ENCODE results near the gene ATP6V1A.
A peak's percentile ranks its signal among the peaks of the same experiment; 100 is the strongest.
"Not testable (repeated sequence)": the region's sequence is repeated elsewhere in the genome, so short reads cannot be mapped to it uniquely, and the experiment has no call there.

ATP6V1A gene

DNA sequence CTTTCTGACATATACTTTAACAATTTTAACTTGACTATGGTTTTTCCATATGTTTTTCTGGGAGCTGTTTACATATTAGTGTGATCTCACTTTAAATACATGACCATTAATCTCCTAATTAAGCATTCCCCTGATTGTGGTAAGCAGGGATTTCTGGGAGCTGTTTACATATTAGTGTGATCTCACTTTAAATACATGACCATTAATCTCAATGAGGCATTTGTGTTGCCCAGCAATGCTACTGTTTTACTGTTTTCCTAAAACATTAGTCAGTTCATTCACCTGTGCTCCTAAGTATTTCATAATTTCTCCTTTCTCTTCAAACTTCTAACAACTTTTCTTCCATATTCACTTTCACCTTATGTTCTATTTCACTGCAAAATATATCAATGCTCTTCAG lies 88.1 kb downstream of the ATP6V1A start:
- H3K36me3 ChIP-seq (ENCODE audit: control insufficient read depth, low read depth, low read length): no peaks in the 10 kb centered on the region
- H3K27ac ChIP-seq (ENCODE audit: low read length): no peak overlapping the region
- H3K4me1 ChIP-seq (ENCODE audit: control insufficient read depth, low read depth, low read length): peaks cover 11% of the 10 kb centered on the region

DNA sequence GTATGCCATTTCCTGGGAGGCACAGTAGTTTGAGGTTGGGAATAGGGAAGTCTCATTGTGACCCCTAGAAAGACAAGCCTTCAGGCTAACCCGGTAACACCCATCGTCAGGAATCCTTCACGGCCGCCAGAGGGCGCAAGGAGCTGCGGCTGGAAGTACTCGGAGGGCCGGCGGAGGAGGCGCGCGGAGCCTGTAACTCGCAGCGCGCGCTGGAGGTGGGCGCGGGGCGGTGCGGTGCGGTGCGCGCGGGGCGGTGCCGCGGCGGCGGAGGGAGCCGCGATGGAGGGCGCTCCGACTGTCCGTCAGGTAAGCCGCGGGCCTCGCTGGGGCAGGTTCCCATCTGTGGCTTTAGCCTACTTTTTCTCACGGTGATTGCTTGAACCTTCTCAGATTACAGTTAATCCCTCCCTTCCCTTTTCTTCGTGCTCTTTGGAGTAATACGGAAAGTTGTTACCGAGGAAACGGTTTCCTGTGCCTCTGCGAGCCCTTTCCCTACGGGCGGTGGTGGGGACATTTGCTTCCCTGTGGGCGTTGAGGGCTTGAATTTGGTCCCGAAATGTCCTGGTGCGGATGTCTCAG lies 91.9 kb downstream of the ATP6V1A start, which contains the start of gene GRAMD1C:
Gene GRAMD1C (plus strand): TSS at position 158 of the 579 bp plus-strand sequence. CDS start 122 bp downstream, at position 280.
- Histone ChIP-seq H3K4me1 (ENCODE audit: control insufficient read depth, low read depth, low read length) (peaks cover 5% of the 10 kb centered on the region), H3K9me3 (ENCODE audit: control insufficient read depth, low read depth, low read length) (no peaks in the 10 kb centered on the region), H3K36me3 (ENCODE audit: control insufficient read depth, low read depth, low read length) (no peaks in the 10 kb centered on the region), H3K27me3 (ENCODE audit: control insufficient read depth, insufficient read depth, low read length) (peaks cover 9% of the 10 kb centered on the region), H3K9ac (ENCODE audit: low read length) (peak within 1 kb of the TSS; percentile 68), H3K27ac (ENCODE audit: low read length) (no peak within 1 kb of the TSS), H3K4me3 (ENCODE audit: low read length) (peak within 1 kb of the TSS; percentile 77)

More for the DNA sequence above, 88.1 kb downstream of the ATP6V1A start:
- Histone ChIP-seq H3K4me3 (ENCODE audit: low read length) (no peak overlapping the region), H3K9me3 (ENCODE audit: control insufficient read depth, low read depth, low read length) (no peaks in the 10 kb centered on the region), H3K9ac (ENCODE audit: low read length) (no peak overlapping the region), H3K27me3 (ENCODE audit: control insufficient read depth, insufficient read depth, low read length) (peaks cover 9% of the 10 kb centered on the region)

DNA sequence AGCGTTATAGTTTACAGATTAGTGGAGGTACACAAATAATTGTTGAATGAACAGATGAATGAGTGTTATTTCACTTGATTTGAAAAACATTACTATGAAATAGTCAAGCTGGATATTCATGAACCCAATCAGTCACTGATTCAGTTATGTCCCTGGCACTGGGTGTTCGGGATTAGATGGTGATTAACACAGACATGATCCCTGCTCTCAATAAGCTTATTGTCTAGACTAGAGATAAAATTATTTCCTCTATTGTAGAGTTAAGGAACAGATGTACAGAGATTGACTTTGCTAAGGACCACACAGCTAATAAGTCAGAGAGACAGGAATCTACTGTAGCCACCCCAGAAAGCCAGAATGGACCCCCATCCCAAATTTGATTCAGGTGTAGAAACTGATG lies 92.7 kb downstream of the ATP6V1A start:
- peaks cover 9% of the 10 kb centered on the region for H3K27me3 ChIP-seq (ENCODE audit: control insufficient read depth, insufficient read depth, low read length)
- peak overlapping the region; percentile 77 for H3K4me3 ChIP-seq (ENCODE audit: low read length)
- no peaks in the 10 kb centered on the region for H3K9me3 ChIP-seq (ENCODE audit: control insufficient read depth, low read depth, low read length)
- no peaks in the 10 kb centered on the region for H3K36me3 ChIP-seq (ENCODE audit: control insufficient read depth, low read depth, low read length)
- peak overlapping the region; percentile 68 for H3K9ac ChIP-seq (ENCODE audit: low read length)
- peaks cover 5% of the 10 kb centered on the region for H3K4me1 ChIP-seq (ENCODE audit: control insufficient read depth, low read depth, low read length)
- H3K27ac ChIP-seq (ENCODE audit: low read length): no peak overlapping the region

DNA sequence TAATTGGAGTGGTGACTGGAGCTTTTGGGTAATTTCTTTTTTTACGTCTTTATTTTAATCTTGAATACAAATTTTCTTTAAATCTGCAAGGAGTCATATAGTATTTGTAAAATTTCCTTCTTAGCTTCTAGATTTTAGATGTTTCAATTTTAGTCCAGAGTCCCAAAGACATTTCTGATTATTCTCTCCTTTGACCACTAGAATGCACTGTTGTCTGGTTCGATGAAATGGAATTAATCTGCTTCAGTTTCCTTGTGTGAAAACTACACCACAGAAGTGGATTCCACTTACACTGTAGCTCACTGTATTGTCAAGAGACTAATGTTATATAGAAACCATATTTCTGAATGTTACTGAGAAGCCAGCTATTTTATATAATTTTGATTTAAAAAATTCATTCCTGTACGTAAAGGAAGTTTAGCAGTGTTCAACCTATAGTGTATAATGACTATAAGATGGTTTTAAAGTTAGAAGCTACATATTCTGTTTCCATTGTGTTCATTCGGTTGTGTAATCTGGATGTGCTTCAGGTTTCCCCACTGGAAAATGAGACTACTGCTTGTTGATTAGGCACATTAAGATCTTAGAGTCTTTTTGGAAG lies 97.9 kb downstream of the ATP6V1A start:
- Histone ChIP-seq H3K27ac (ENCODE audit: low read length) (no peak overlapping the region), H3K9me3 (ENCODE audit: control insufficient read depth, low read depth, low read length) (no peaks in the 10 kb centered on the region), H3K36me3 (ENCODE audit: control insufficient read depth, low read depth, low read length) (no peaks in the 10 kb centered on the region), H3K27me3 (ENCODE audit: control insufficient read depth, insufficient read depth, low read length) (peaks cover 2% of the 10 kb centered on the region), H3K9ac (ENCODE audit: low read length) (no peak overlapping the region), H3K4me1 (ENCODE audit: control insufficient read depth, low read depth, low read length) (no peaks in the 10 kb centered on the region), H3K4me3 (ENCODE audit: low read length) (no peak overlapping the region)

DNA sequence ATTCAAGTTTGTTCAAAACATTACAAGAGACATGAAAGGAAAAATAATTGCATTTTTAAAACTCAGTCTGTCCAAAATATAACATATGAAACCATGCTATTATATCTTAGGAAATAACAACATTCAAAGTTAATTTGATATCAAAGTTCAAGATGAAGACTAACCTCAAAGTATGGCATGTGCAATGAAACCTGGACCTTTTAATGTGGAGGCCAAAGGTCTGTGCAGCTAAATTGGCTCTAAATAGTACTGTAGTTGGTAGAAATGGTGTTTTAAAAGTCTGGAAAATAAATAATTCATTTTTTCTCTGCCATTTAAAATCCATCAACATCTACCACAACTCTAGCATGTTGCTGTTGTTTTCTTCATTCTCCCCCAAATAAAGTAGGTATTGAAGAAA lies 100.4 kb downstream of the ATP6V1A start:
- H3K9ac ChIP-seq (ENCODE audit: low read length): no peak overlapping the region
- no peaks in the 10 kb centered on the region for H3K36me3 ChIP-seq (ENCODE audit: control insufficient read depth, low read depth, low read length)
- H3K27me3 ChIP-seq (ENCODE audit: control insufficient read depth, insufficient read depth, low read length): no peaks in the 10 kb centered on the region
- H3K4me3 ChIP-seq (ENCODE audit: low read length): no peak overlapping the region
- no peaks in the 10 kb centered on the region for H3K4me1 ChIP-seq (ENCODE audit: control insufficient read depth, low read depth, low read length)
- H3K27ac ChIP-seq (ENCODE audit: low read length): no peak overlapping the region
- no peaks in the 10 kb centered on the region for H3K9me3 ChIP-seq (ENCODE audit: control insufficient read depth, low read depth, low read length)

DNA sequence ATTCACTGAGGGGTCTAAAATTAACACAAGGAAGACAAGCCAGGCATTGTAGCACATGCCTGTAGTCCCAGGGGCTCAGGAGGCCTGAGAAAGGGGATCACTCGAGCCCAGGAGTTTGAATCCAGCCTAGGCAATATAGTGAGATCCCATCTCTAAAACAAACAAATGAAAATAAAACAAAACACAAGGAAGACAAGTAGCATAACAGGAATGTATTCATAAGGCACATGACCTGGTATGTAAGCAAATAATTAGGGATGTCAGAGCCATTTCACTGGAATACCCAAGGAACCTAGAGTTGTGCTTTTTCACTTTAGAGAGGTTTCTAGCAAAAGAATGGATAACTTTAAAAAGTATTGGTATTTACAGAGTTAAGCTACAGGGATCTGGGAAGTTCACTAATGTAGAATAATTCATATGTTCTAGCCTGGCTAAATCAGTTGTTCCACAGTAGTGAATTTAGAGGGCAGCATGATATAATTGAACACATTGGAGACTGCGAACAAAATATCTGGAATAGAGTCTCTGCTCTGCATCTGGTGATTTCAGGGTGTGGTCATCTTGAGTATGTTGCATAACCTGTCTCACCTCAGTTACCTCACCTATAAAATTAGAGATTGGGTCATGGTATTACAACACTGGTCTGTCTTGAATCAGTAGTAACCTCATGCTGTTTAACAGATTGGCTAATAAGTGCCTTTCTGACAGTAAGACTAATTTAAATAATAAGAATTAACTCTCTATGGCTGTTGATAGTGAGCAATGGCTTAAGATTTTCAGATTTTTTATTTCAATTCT lies 101.0 kb downstream of the ATP6V1A start:
- Histone ChIP-seq H3K9ac (ENCODE audit: low read length) (no peak overlapping the region), H3K36me3 (ENCODE audit: control insufficient read depth, low read depth, low read length) (no peaks in the 10 kb centered on the region), H3K9me3 (ENCODE audit: control insufficient read depth, low read depth, low read length) (no peaks in the 10 kb centered on the region), H3K27ac (ENCODE audit: low read length) (no peak overlapping the region), H3K4me1 (ENCODE audit: control insufficient read depth, low read depth, low read length) (no peaks in the 10 kb centered on the region), H3K27me3 (ENCODE audit: control insufficient read depth, insufficient read depth, low read length) (no peaks in the 10 kb centered on the region), H3K4me3 (ENCODE audit: low read length) (no peak overlapping the region)

DNA sequence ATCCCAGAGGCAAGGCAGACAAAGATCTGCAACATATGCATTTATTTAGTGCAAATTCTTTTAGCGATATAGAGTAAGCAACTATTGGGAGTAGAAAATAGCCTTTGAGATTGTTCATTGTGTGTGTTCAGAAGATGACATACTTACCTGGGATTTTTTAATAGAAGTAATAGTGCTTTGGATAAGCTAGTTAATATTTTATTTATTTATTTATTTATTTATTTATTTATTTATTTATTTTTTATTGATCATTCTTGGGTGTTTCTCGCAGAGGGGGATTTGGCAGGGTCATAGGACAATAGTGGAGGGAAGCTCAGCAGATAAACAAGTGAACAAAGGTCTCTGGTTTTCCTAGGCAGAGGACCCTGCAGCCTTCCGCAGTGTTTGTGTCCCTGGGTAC lies 102.2 kb downstream of the ATP6V1A start:
- not testable (repeated sequence) for H3K36me3 ChIP-seq (ENCODE audit: control insufficient read depth, low read depth, low read length); H3K4me1 ChIP-seq (ENCODE audit: control insufficient read depth, low read depth, low read length); H3K9ac ChIP-seq (ENCODE audit: low read length); H3K27me3 ChIP-seq (ENCODE audit: control insufficient read depth, insufficient read depth, low read length); H3K4me3 ChIP-seq (ENCODE audit: low read length); H3K9me3 ChIP-seq (ENCODE audit: control insufficient read depth, low read depth, low read length); H3K27ac ChIP-seq (ENCODE audit: low read length)

DNA sequence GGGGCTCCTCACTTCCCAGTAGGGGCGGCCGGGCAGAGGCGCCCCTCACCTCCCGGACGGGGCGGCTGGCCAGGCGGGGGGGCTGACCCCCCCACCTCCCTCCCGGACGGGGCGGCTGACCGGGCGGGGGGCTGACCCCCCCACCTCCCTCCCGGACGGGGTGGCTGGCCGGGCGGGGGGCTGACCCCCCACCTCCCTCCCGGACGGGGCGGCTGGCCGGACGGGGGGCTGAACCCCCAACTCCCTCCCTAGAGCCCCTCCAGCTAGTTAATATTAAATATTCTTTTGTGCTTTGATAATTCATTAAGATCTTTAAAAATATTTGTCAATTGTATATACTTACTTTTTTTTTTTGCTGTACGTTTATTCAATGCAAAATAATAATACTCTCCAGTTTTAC lies 103.0 kb downstream of the ATP6V1A start:
- H3K27ac ChIP-seq (ENCODE audit: low read length); H3K9me3 ChIP-seq (ENCODE audit: control insufficient read depth, low read depth, low read length); H3K4me1 ChIP-seq (ENCODE audit: control insufficient read depth, low read depth, low read length); H3K9ac ChIP-seq (ENCODE audit: low read length); H3K36me3 ChIP-seq (ENCODE audit: control insufficient read depth, low read depth, low read length); H3K4me3 ChIP-seq (ENCODE audit: low read length); H3K27me3 ChIP-seq (ENCODE audit: control insufficient read depth, insufficient read depth, low read length): not testable (repeated sequence)

DNA sequence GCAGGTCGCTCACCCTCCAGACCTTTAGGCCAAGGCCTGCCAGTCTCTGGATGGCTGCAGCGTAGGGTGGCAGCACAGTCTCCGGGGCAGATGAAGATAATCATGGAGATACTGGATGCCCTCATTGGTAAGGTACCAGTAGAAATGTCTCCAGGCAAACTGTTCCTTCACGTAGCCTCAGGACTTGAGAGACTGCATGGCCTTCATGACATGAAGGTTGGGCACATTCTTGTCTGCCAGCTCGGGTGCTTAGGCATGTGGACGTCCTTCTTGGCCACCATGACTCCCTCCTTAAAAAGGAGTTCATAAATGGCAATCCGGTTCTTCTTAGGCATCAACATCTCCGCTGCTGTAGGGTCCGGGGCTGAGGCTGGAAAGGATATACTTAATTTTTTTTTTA lies 103.6 kb downstream of the ATP6V1A start:
- H3K4me1 ChIP-seq (ENCODE audit: control insufficient read depth, low read depth, low read length); H3K4me3 ChIP-seq (ENCODE audit: low read length); H3K27me3 ChIP-seq (ENCODE audit: control insufficient read depth, insufficient read depth, low read length); H3K9me3 ChIP-seq (ENCODE audit: control insufficient read depth, low read depth, low read length); H3K36me3 ChIP-seq (ENCODE audit: control insufficient read depth, low read depth, low read length); H3K27ac ChIP-seq (ENCODE audit: low read length); H3K9ac ChIP-seq (ENCODE audit: low read length): not testable (repeated sequence)

DNA sequence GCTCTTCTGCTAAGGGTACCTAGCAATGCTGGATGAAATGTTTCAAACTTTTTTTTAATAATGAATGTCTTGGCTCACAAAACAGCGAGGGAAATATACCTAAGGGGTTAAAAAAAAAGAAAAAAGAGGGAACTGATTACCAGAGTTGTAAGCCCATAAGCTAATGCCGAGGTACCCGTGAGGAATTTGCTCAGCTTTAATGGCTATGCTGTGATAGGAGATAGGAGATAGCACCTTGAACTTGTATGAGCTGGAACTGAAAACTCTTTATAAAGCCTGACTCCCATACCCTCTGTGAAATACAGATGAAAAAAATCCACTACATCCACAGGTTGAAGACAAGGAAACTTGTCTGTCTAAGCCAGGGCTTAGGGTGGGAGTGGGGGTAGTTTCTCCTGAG lies 105.7 kb downstream of the ATP6V1A start:
- H3K4me3 ChIP-seq (ENCODE audit: low read length): no peak overlapping the region

More for the DNA sequence above, 105.7 kb downstream of the ATP6V1A start:
- H3K36me3 ChIP-seq (ENCODE audit: control insufficient read depth, low read depth, low read length): no peaks in the 10 kb centered on the region
- no peaks in the 10 kb centered on the region for H3K27me3 ChIP-seq (ENCODE audit: control insufficient read depth, insufficient read depth, low read length)
- H3K4me1 ChIP-seq (ENCODE audit: control insufficient read depth, low read depth, low read length): no peaks in the 10 kb centered on the region
- H3K27ac ChIP-seq (ENCODE audit: low read length): no peak overlapping the region
- no peak overlapping the region for H3K9ac ChIP-seq (ENCODE audit: low read length)
- H3K9me3 ChIP-seq (ENCODE audit: control insufficient read depth, low read depth, low read length): no peaks in the 10 kb centered on the region
